Astrocyte (in vitro differentiated cells and primary cell): ENCODE results near the gene OTOGL. TPM values are rescaled to one million over a fixed set of nuclear protein-coding genes. Genes with fewer than 3 reads are reported as not detected.

ENCODE experiments used
- DNase-seq: peaks from one replicate; pipeline ENCODE4 v3.0.0-alpha.2; 2010; ENCODE audit warnings: low read depth
- FAIRE-seq: peaks from 2 replicates; lab custom pipeline; 2011; peaks lifted over from hg19 to GRCh38; lab: Jason Lieb, UNC
- H2AFZ ChIP-seq: 2 replicates; pipeline ENCODE4 v1.6.0; 2012; ENCODE audit warnings: low read depth, low read length, inconsistent platforms
- H3K27ac ChIP-seq: 2 replicates; pipeline ENCODE4 v1.5.1; 2011; ENCODE audit warnings: low read depth, low read length, inconsistent platforms
- H3K27me3 ChIP-seq: 2 replicates; pipeline ENCODE4 v1.6.0; 2011; ENCODE audit warnings: low read length, inconsistent platforms; ENCODE audit not compliant: insufficient read depth
- H3K36me3 ChIP-seq: 2 replicates; pipeline ENCODE4 v1.5.1; 2011; ENCODE audit warnings: low read length, inconsistent platforms; ENCODE audit not compliant: insufficient read depth
- H3K4me1 ChIP-seq: 2 replicates; pipeline ENCODE4 v1.5.1; 2011; ENCODE audit warnings: low read length, inconsistent platforms; ENCODE audit not compliant: insufficient read depth
- H3K4me2 ChIP-seq: 2 replicates; pipeline ENCODE4 v1.6.0; 2012; ENCODE audit warnings: low read length, inconsistent platforms
- H3K4me3 ChIP-seq: 2 replicates; pipeline ENCODE4 v1.5.1; 2011; ENCODE audit warnings: low read depth, mild to moderate bottlenecking, low read length, inconsistent platforms; ENCODE audit not compliant: insufficient read depth
- H3K79me2 ChIP-seq: 2 replicates; pipeline ENCODE4 v1.6.0; 2012; ENCODE audit warnings: mild to moderate bottlenecking, low read length, inconsistent platforms; ENCODE audit not compliant: insufficient read depth
- H3K9ac ChIP-seq: 2 replicates; pipeline ENCODE4 v1.6.0; 2012; ENCODE audit warnings: mild to moderate bottlenecking, low read length, inconsistent platforms
- H3K9me3 ChIP-seq: 2 replicates; pipeline ENCODE4 v1.5.1; 2012; ENCODE audit warnings: low read depth, mild to moderate bottlenecking, low read length, inconsistent platforms; ENCODE audit not compliant: insufficient read depth
- H4K20me1 ChIP-seq: 2 replicates; pipeline ENCODE4 v1.6.0; 2012; ENCODE audit warnings: low read length, inconsistent platforms; ENCODE audit not compliant: insufficient read depth
- H3K27ac Mint-ChIP-seq: one replicate; pipeline ENCODE4 v1.8.0; 2021; ENCODE audit warnings: mild to moderate bottlenecking, mixed read lengths; ENCODE audit not compliant: unreplicated experiment
- H3K27me3 Mint-ChIP-seq: one replicate; pipeline ENCODE4 v1.8.0; 2021; ENCODE audit warnings: low read depth, mixed read lengths; ENCODE audit not compliant: unreplicated experiment
- H3K36me3 Mint-ChIP-seq: one replicate; pipeline ENCODE4 v1.8.0; 2021; ENCODE audit warnings: low read depth, mixed read lengths; ENCODE audit not compliant: unreplicated experiment
- H3K4me1 Mint-ChIP-seq: one replicate; pipeline ENCODE4 v1.8.0; 2021; ENCODE audit warnings: low read depth, mixed read lengths; ENCODE audit not compliant: unreplicated experiment
- H3K4me3 Mint-ChIP-seq: one replicate; pipeline ENCODE4 v1.8.0; 2021; ENCODE audit warnings: mild to moderate bottlenecking, moderate library complexity, mixed read lengths; ENCODE audit not compliant: unreplicated experiment
- H3K9me3 Mint-ChIP-seq: one replicate; pipeline ENCODE4 v1.8.0; 2021; ENCODE audit warnings: mild to moderate bottlenecking, mixed read lengths; ENCODE audit not compliant: unreplicated experiment
- EZH2 ChIP-seq: IDR thresholded peaks from 2 replicates; pipeline ENCODE4 v1.6.1; 2012; ENCODE audit warnings: mild to moderate bottlenecking, low read length, inconsistent platforms; ENCODE audit not compliant: insufficient read depth
- total RNA-seq: library from RNA; stranded (reverse); gene quantifications from 2 replicates; pipeline ENCODE4 v1.2.1, GENCODE V29; 2021
- TF ChIP-seq, protein P1 (sequence below): IDR thresholded peaks from 2 replicates; pipeline ENCODE4 v1.5.1; 2011; ENCODE audit warnings: low read depth, mild to moderate bottlenecking, inconsistent platforms, low read length, moderate library complexity; ENCODE audit not compliant: insufficient read depth

OTOGL gene
- total RNA-seq, 1 donor from 2014 or later = 0.16 TPM

DNA sequence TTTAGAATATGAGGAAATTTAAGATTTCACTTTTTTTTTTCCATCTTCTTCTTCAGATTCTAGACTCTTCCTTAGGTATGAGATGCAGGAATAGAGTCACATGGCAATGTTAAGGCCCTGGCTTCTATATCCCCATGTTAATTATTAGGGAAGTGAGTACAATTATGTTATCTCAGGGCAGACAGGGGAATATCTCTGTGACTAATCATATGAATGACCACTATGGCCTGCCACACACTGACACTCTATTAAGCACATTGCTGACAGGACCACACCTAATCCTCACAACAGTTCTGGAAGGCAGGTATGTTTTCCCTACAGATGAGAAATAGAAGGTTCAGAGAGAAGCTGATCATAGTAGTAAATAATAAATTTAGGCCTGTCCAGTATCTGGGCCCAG is 275.3 kb downstream of the OTOGL start:
- H3K9me3 ChIP-seq = no peaks in the 10 kb centered on the region
- H3K79me2 ChIP-seq = no peaks in the 10 kb centered on the region
- no peak for FAIRE-seq
- Mint-ChIP-seq H3K4me1 (peaks cover 2% of the 10 kb centered on the region), H3K36me3 (no peaks in the 10 kb centered on the region), H3K27me3 (no peaks in the 10 kb centered on the region), H3K4me3 (no peak overlapping the region), H3K27ac (no peak overlapping the region), H3K9me3 (no peaks in the 10 kb centered on the region)
- no peak overlapping the region for H3K4me3 ChIP-seq
- H3K4me1 ChIP-seq = no peaks in the 10 kb centered on the region
- TF ChIP-seq EZH2 = no peak
- TF ChIP-seq, protein P1, sequence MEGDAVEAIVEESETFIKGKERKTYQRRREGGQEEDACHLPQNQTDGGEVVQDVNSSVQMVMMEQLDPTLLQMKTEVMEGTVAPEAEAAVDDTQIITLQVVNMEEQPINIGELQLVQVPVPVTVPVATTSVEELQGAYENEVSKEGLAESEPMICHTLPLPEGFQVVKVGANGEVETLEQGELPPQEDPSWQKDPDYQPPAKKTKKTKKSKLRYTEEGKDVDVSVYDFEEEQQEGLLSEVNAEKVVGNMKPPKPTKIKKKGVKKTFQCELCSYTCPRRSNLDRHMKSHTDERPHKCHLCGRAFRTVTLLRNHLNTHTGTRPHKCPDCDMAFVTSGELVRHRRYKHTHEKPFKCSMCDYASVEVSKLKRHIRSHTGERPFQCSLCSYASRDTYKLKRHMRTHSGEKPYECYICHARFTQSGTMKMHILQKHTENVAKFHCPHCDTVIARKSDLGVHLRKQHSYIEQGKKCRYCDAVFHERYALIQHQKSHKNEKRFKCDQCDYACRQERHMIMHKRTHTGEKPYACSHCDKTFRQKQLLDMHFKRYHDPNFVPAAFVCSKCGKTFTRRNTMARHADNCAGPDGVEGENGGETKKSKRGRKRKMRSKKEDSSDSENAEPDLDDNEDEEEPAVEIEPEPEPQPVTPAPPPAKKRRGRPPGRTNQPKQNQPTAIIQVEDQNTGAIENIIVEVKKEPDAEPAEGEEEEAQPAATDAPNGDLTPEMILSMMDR = no peak
- H3K27ac ChIP-seq = no peak overlapping the region
- no peak overlapping the region for H2AFZ ChIP-seq
- no peaks in the 10 kb centered on the region for H4K20me1 ChIP-seq
- no peak overlapping the region for H3K9ac ChIP-seq
- no peaks in the 10 kb centered on the region for H3K36me3 ChIP-seq
- H3K4me2 ChIP-seq = no peak overlapping the region
- H3K27me3 ChIP-seq = no peaks in the 10 kb centered on the region
- no peak for DNase-seq

DNA sequence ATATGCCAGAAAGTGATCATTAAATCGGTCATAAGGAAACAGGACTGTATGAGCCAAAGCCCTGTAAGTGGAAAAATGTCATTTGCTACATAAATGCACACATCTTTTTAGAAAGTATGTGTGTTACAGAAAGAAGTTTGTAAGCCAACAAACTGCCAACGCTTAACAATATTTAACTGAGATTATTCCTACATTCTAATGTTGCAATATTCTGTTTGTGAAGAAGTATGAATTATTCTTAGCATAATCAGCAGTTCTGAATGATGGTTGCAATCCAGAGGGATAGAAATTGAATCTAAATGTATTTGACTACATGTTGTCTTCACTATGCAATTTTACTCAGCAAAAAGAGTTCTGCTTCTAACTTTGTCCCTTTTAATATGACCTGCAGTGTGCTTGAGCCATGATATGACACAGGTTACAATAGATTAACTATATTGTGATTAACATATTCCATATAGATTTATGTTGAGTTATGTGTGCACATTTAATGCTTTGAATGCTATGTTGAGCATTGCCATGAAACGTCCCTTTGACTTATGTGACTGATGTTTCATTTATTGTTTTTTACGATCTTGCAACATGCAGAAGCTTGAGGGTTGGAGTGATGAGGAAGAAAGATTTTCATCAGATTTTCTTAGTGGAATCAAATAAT is 277.9 kb downstream of the OTOGL start:
- no peak overlapping the region for H3K9ac ChIP-seq
- FAIRE-seq (no peak), DNase-seq (no peak)
- Mint-ChIP-seq H3K36me3 (no peaks in the 10 kb centered on the region), H3K27me3 (no peaks in the 10 kb centered on the region), H3K27ac (no peak overlapping the region), H3K4me1 (peaks cover 2% of the 10 kb centered on the region), H3K9me3 (no peaks in the 10 kb centered on the region), H3K4me3 (no peak overlapping the region)
- H3K27ac ChIP-seq = no peak overlapping the region
- no peaks in the 10 kb centered on the region for H4K20me1 ChIP-seq
- no peaks in the 10 kb centered on the region for H3K36me3 ChIP-seq
- TF ChIP-seq EZH2 = no peak
- TF ChIP-seq, protein P1 = no peak
- no peaks in the 10 kb centered on the region for H3K9me3 ChIP-seq
- H3K79me2 ChIP-seq = no peaks in the 10 kb centered on the region
- H3K4me3 ChIP-seq = no peak overlapping the region
- H3K4me2 ChIP-seq = no peak overlapping the region
- H2AFZ ChIP-seq = no peak overlapping the region
- no peaks in the 10 kb centered on the region for H3K4me1 ChIP-seq
- no peaks in the 10 kb centered on the region for H3K27me3 ChIP-seq

- no peak overlapping the region for H3K4me3 ChIP-seq
- no peaks in the 10 kb centered on the region for H3K4me1 ChIP-seq
- H3K4me3 Mint-ChIP-seq = no peak overlapping the region
- no peak overlapping the region for H3K4me2 ChIP-seq
- FAIRE-seq = no peak
- no peaks in the 10 kb centered on the region for H3K4me1 Mint-ChIP-seq
- H4K20me1 ChIP-seq = no peaks in the 10 kb centered on the region
- no peak overlapping the region for H2AFZ ChIP-seq
- H3K27ac Mint-ChIP-seq = no peak overlapping the region
- no peaks in the 10 kb centered on the region for H3K9me3 ChIP-seq
- no peak overlapping the region for H3K9ac ChIP-seq
- no peaks in the 10 kb centered on the region for H3K27me3 Mint-ChIP-seq
- no peak overlapping the region for H3K27ac ChIP-seq
- no peaks in the 10 kb centered on the region for H3K9me3 Mint-ChIP-seq
- H3K36me3 ChIP-seq = no peaks in the 10 kb centered on the region
- TF ChIP-seq EZH2 = no peak
- TF ChIP-seq, protein P1 = no peak
- H3K36me3 Mint-ChIP-seq = no peaks in the 10 kb centered on the region
- H3K79me2 ChIP-seq = no peaks in the 10 kb centered on the region
- no peaks in the 10 kb centered on the region for H3K27me3 ChIP-seq
- DNase-seq = no peak
Observed at GRCh38 chr12:80381121-80381520, 281.8 kb downstream of the OTOGL start.
